Upper lobe of left lung (tissue), 6 donors: Measurements from ENCODE around the gene SHISA5. TPM values are rescaled to one million over a fixed set of nuclear protein-coding genes. Genes with fewer than 3 reads are reported as not detected.

ENCODE experiments used
- ATAC-seq, 2 donors: fragments of 200-7000 bp; cut with Tn5 transposase; one replicate each; pipeline ENCODE4 v1.9.1; 2022; ENCODE audit warnings: mild to moderate bottlenecking in 2 of 2, moderate library complexity in 2 of 2; ENCODE audit not compliant: low FRiP score in 2 of 2
- DNase-seq, 2 donors: peaks; one replicate each; pipeline ENCODE4 v3.0.0-alpha.2; 2019 to 2020
- H3K27ac ChIP-seq, 4 donors: fragments of 200-600 bp; sonication (generic); one replicate each; pipeline ENCODE4 v1.5.1; 2016 to 2019
- H3K27me3 ChIP-seq, 4 donors: fragments of 200-600 bp; sonication (generic); one replicate each; pipeline ENCODE4 v1.5.1; 2017 to 2019
- H3K36me3 ChIP-seq, 4 donors: fragments of 200-600 bp; sonication (generic); one replicate each; pipeline ENCODE4 v1.5.1; 2016 to 2019
- H3K4me1 ChIP-seq, 4 donors: fragments of 200-600 bp; sonication (generic); one replicate each; pipeline ENCODE4 v1.5.1; 2018 to 2019
- H3K4me3 ChIP-seq, 4 donors: fragments of 200-600 bp; sonication (generic); one replicate each; pipeline ENCODE4 v1.5.1; 2017 to 2019; ENCODE audit warnings: mild to moderate bottlenecking in 2 of 4, moderate library complexity in 1 of 4
- H3K9me3 ChIP-seq, 4 donors: fragments of 200-600 bp; sonication (generic); one replicate each; pipeline ENCODE4 v1.5.1; 2018 to 2019
- EP300 ChIP-seq, 4 donors: sonication (generic); formaldehyde crosslinking; IDR thresholded peaks; one replicate each; pipeline ENCODE4 v1.5.1; 2017; ENCODE audit warnings: antibody characterized with exemption in 4 of 4, control low read depth in 2 of 4
- POLR2A ChIP-seq, 4 donors: fragments of 450-650 bp; IDR thresholded peaks; one replicate each; pipeline ENCODE4 v1.5.1; 2016 to 2017; ENCODE audit warnings: antibody characterized with exemption in 4 of 4, mild to moderate bottlenecking in 2 of 4
- POLR2AphosphoS5 ChIP-seq, 2 donors: sonication (generic); formaldehyde crosslinking; IDR thresholded peaks; one replicate each; pipeline ENCODE4 v1.5.1; 2017; ENCODE audit warnings: antibody characterized with exemption in 2 of 2
- WGBS, 2 donors: methylation state at CpG; one replicate each; pipeline ENCODE4 v1.1.5; 2017 to 2018; 5-methylcytosine and 5-hydroxymethylcytosine counted together
- total RNA-seq, 6 donors: library from RNA; depleted of rRNA in 4 of 6; stranded (reverse); fragments of >200 nt in 4 of 6; gene quantifications; one replicate each; pipeline versions ENCODE4 v1.1.0 to v1.2.1, GENCODE V29; 2016 to 2021
- TF ChIP-seq, protein P1 (sequence below), 6 experiments: fragments of 450-650 bp in 4 of 6; fragments of 200-600 bp in 2 of 6; sonication (generic) in 2 of 6; IDR thresholded peaks; one replicate each; pipeline ENCODE4 v1.5.1; 2016 to 2019; ENCODE audit warnings: antibody characterized with exemption in 6 of 6
- donor health status: DM: no; HTN: no; CAD: no; lungs with moderate emphysema.
- donor health status: DM: no; HTN: yes; CAD: no; lungs with severe emphysema.

Gene SHISA5
- total RNA-seq, 6 donors from 2014 or later, result 67.1 to 228 (median 148) TPM

DNA sequence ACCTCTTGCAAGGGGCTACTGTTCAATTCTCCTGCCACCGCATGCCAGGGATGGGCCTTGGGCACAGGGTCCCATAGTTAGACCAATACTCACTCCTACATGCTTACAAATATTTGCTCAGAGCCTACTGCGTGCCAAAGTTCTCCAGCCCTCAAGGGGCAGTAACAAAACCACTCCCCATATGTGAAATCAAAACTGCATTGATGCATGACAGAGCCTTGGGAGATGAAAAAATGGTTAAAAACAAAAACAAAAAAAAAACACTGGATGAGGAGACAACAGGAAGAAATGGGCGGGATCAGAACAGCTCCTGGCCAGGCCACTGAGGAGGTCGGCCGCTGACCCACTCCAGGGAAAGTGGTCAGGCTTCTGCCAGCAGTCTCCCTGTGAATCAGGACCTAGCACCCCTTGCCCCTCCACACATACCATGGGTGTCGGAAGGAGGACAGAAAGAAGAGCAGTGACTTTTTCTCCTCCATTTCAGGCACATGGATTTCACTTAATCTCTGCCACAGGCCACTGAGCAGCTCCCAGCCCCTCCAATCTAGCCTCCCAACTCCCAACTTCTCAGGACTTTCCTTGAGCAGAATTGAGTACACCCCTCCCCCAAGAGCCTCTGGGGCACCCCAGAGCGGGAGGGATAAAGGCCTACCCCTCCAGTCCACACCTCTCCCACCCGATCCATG is 76.9 kb downstream of the SHISA5 start:
- peaks cover 29 to 52% (median 46%) of the 10 kb centered on the region in 4 donors for H3K4me1 ChIP-seq
- DNase-seq, result no peak
- no peaks in the 10 kb centered on the region for H3K27me3 ChIP-seq
- peak overlapping the region in 3 of 4 donors; percentile 1 to 93 (median 91) for H3K4me3 ChIP-seq
- H3K27ac ChIP-seq, result peak overlapping the region; percentile 16 to 95 (median 79)
- no peak for ATAC-seq
- TF ChIP-seq POLR2A (IDR thresholded peaks at IDR 0.05) (no peak), EP300 (IDR thresholded peaks at IDR 0.05) (no peak), POLR2AphosphoS5 (IDR thresholded peaks at IDR 0.05) (no peak)
- TF ChIP-seq, protein P1, sequence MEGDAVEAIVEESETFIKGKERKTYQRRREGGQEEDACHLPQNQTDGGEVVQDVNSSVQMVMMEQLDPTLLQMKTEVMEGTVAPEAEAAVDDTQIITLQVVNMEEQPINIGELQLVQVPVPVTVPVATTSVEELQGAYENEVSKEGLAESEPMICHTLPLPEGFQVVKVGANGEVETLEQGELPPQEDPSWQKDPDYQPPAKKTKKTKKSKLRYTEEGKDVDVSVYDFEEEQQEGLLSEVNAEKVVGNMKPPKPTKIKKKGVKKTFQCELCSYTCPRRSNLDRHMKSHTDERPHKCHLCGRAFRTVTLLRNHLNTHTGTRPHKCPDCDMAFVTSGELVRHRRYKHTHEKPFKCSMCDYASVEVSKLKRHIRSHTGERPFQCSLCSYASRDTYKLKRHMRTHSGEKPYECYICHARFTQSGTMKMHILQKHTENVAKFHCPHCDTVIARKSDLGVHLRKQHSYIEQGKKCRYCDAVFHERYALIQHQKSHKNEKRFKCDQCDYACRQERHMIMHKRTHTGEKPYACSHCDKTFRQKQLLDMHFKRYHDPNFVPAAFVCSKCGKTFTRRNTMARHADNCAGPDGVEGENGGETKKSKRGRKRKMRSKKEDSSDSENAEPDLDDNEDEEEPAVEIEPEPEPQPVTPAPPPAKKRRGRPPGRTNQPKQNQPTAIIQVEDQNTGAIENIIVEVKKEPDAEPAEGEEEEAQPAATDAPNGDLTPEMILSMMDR (IDR thresholded peaks at IDR 0.05), result no peak
- H3K36me3 ChIP-seq, result peaks cover 0 to 5% (median 0%) of the 10 kb centered on the region in 4 donors
- no peaks in the 10 kb centered on the region for H3K9me3 ChIP-seq
- 48% methylated on average over 8 of the region's 8 CpGs for WGBS, 2 donors

DNA sequence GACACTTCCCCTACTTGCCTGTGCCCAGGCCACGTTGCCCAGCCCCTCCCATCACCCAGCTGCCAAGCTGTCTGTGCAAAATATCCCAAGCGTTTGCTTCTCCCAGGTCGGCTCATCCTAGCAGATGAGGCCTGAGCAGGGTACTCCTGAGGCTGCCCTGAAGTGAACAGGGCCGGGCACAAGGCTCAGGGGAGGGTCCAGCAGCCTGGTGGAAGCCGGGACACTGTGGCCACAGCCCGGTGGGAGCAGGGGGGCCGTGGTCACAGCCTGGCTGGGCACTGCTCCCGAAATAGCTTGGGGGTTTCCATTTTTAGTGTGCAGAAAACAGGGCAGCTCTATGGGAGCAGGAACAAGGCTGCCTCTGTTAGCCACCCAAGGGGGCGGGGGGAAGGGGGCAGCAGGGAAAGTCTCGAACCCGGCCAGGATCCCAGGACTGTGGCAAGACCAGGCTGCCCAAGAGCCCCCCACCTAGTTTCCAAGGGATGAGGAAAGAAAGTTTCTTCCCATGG is 77.5 kb downstream of the SHISA5 start:
- H3K9me3 ChIP-seq, result no peaks in the 10 kb centered on the region
- peak overlapping the region in 2 of 4 donors; percentile 91 to 93 for H3K4me3 ChIP-seq
- peak overlapping the region; percentile 16 to 95 (median 61) for H3K27ac ChIP-seq
- H3K36me3 ChIP-seq, result peaks cover 0 to 8% (median 0%) of the 10 kb centered on the region in 4 donors
- TF ChIP-seq POLR2A (IDR thresholded peaks at IDR 0.05) (no peak), EP300 (IDR thresholded peaks at IDR 0.05) (no peak), POLR2AphosphoS5 (IDR thresholded peaks at IDR 0.05) (no peak)
- TF ChIP-seq, protein P1 (IDR thresholded peaks at IDR 0.05), result no peak
- DNase-seq (no peak), ATAC-seq (no peak)
- 51 to 57% methylated on average over 6 to 11 of the region's 11 CpGs for WGBS, 2 donors
- no peaks in the 10 kb centered on the region for H3K27me3 ChIP-seq
- H3K4me1 ChIP-seq, result peaks cover 29 to 52% (median 46%) of the 10 kb centered on the region in 4 donors

- H3K4me3 ChIP-seq, result no peak overlapping the region
- no peaks in the 10 kb centered on the region for H3K27me3 ChIP-seq
- 64 to 67% methylated on average over 9 to 11 of the region's 13 CpGs for WGBS, 2 donors
- H3K36me3 ChIP-seq, result peaks cover 0 to 12% (median 5%) of the 10 kb centered on the region in 4 donors
- ATAC-seq (no peak), DNase-seq (no peak)
- H3K9me3 ChIP-seq, result no peaks in the 10 kb centered on the region
- peaks cover 26 to 51% (median 44%) of the 10 kb centered on the region in 4 donors for H3K4me1 ChIP-seq
- peak overlapping the region in 3 of 4 donors; percentile 1 to 95 (median 44) for H3K27ac ChIP-seq
- TF ChIP-seq POLR2AphosphoS5 (IDR thresholded peaks at IDR 0.05), result no peak
- TF ChIP-seq POLR2A (IDR thresholded peaks at IDR 0.05), result no peak
- TF ChIP-seq EP300 (IDR thresholded peaks at IDR 0.05), result no peak
- TF ChIP-seq, protein P1 (IDR thresholded peaks at IDR 0.05), result no peak
These were observed 78.6 kb downstream of the SHISA5 start for GRCh38 chr3:48425281-48425812.

DNA sequence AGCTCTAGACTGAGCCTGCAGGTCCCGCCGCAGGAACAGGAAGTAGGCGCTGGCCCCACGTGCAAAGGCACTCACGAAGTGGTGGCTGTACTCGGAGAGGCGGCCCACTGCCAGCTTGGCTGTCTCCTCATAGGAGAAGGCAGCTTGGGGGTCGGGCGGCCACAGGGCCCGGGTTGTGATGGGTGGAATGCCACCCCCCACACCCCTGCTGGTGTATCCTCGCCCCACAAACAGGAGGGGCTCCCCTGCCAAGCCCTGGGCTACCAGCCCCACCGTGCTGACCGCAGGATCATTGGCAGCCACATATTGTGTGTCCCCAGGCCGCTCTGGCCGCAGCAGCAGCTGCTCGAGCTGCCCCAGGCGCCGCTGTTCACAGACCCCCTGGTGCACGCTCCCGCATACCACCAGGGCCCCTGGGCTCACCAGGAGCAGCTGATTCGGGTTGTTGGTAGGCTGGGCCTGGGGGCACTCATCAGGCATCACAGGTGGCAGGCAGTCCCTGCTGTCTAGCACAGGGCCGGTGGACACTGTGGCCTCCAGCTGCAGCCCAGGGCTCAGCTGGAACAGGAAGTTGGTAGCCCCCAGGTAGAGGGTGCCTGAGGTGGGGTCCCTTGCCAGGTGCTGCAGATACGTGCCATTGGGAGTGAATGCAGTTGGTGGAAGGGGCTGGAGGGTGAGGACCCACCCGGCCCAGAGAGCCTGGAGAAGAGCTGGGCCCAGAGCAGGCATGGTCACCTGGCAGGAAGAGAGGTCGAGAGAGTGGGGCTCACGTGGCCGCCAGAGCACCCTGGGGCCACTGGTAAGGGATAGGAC is 79.9 kb downstream of the SHISA5 start:
- no peak for ATAC-seq
- WGBS, 2 donors, result 83 to 97% methylated on average over 5 to 16 of the region's 27 CpGs
- peaks cover 18 to 43% (median 36%) of the 10 kb centered on the region in 4 donors for H3K4me1 ChIP-seq
- no peaks in the 10 kb centered on the region for H3K27me3 ChIP-seq
- no peaks in the 10 kb centered on the region for H3K9me3 ChIP-seq
- TF ChIP-seq POLR2AphosphoS5 (IDR thresholded peaks at IDR 0.05) (no peak), EP300 (IDR thresholded peaks at IDR 0.05) (no peak), POLR2A (IDR thresholded peaks at IDR 0.05) (no peak)
- TF ChIP-seq, protein P1 (IDR thresholded peaks at IDR 0.05), result no peak
- DNase-seq, result no peak
- no peak overlapping the region for H3K4me3 ChIP-seq
- H3K36me3 ChIP-seq, result peaks cover 0 to 22% (median 9%) of the 10 kb centered on the region in 4 donors
- H3K27ac ChIP-seq, result no peak overlapping the region
